Measurements from ENCODE around the gene GALNT13. TPM values are rescaled to one million over a fixed set of nuclear protein-coding genes. Genes with fewer than 3 reads are reported as not detected.

The GALNT13 gene
- total RNA-seq, 1 experiment from 2014 or later: not detected

- ChIA-PET CTCF (no interaction called here), POLR2A (no interaction called here)
- Mint-ChIP-seq H3K27ac (ENCODE audit: unreplicated experiment) (no peak overlapping the region), H3K36me3 (ENCODE audit: insufficient read depth, unreplicated experiment) (no peaks in the 10 kb centered on the region), H3K4me3 (ENCODE audit: unreplicated experiment) (no peak overlapping the region), H3K27me3 (ENCODE audit: insufficient read depth, unreplicated experiment) (peaks cover 3% of the 10 kb centered on the region), H3K9me3 (ENCODE audit: unreplicated experiment) (no peaks in the 10 kb centered on the region), H3K4me1 (ENCODE audit: low read depth, unreplicated experiment) (no peaks in the 10 kb centered on the region)
- TF ChIP-seq CTCF (IDR thresholded peaks at IDR 0.05; ENCODE audit: insufficient read depth in 1 of 2, low read depth in 1 of 2, low read length in 1 of 2, severe bottlenecking in 1 of 2, unreplicated experiment in 1 of 2): no peak
- no peaks in the 10 kb centered on the region for H3K27me3 ChIP-seq (replicated peaks; ENCODE audit: control insufficient read depth, insufficient read depth, low read length)
- H3K4me3 ChIP-seq (ENCODE audit: low read depth, low read length): no peak overlapping the region
- H3K36me3 ChIP-seq (ENCODE audit: control insufficient read depth, insufficient read depth, low read length): no peaks in the 10 kb centered on the region
- H3K4me1 ChIP-seq: no peaks in the 10 kb centered on the region
- no peaks in the 10 kb centered on the region for H3K9me3 ChIP-seq
- intact Hi-C loops (cut with micrococcal nuclease; ENCODE audit: unreplicated experiment): no loop called here
- no peak for DNase-seq
- no TSS peak for BruUV-seq (replicated peaks)
Measured at GRCh38 chr2:154381931-154382794, 510.4 kb downstream of the GALNT13 start.

DNA sequence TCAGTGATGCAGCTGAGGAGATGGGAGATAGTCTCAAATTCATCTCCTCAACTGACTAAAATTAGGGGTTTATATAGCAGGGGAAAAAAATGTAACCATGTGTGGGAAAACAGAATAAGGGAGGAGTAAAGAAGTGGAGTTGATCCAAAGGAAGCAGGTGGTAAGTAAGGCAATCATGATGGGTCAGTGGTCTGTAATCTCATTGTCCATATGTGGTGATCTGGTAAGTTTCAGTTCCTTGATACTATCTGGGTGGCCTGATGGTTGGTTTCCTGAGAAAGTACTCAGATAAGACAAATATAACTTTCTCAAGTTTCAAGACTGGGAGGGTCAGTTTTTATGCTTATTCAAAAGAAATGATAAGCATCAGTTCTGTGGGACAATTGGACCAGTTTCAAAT is 514.5 kb downstream of the GALNT13 start:
- no peaks in the 10 kb centered on the region for H3K9me3 ChIP-seq
- H3K27ac Mint-ChIP-seq (ENCODE audit: unreplicated experiment): no peak overlapping the region
- H3K4me1 Mint-ChIP-seq (ENCODE audit: low read depth, unreplicated experiment): no peaks in the 10 kb centered on the region
- H3K9me3 Mint-ChIP-seq (ENCODE audit: unreplicated experiment): no peaks in the 10 kb centered on the region
- no peaks in the 10 kb centered on the region for H3K4me1 ChIP-seq
- no peak overlapping the region for H3K4me3 ChIP-seq (ENCODE audit: low read depth, low read length)
- H3K27me3 Mint-ChIP-seq (ENCODE audit: insufficient read depth, unreplicated experiment): no peaks in the 10 kb centered on the region
- DNase-seq: no peak
- POLR2A ChIA-PET: no interaction called here
- intact Hi-C loops (cut with micrococcal nuclease; ENCODE audit: unreplicated experiment): no loop called here
- H3K27me3 ChIP-seq (replicated peaks; ENCODE audit: control insufficient read depth, insufficient read depth, low read length): no peaks in the 10 kb centered on the region
- H3K4me3 Mint-ChIP-seq (ENCODE audit: unreplicated experiment): no peak overlapping the region
- no peaks in the 10 kb centered on the region for H3K36me3 Mint-ChIP-seq (ENCODE audit: insufficient read depth, unreplicated experiment)
- CTCF ChIA-PET: no interaction called here
- BruUV-seq (replicated peaks): no TSS peak
- no peak for TF ChIP-seq CTCF (IDR thresholded peaks at IDR 0.05; ENCODE audit: insufficient read depth in 1 of 2, low read depth in 1 of 2, low read length in 1 of 2, severe bottlenecking in 1 of 2, unreplicated experiment in 1 of 2)
- H3K36me3 ChIP-seq (ENCODE audit: control insufficient read depth, insufficient read depth, low read length): no peaks in the 10 kb centered on the region

DNA sequence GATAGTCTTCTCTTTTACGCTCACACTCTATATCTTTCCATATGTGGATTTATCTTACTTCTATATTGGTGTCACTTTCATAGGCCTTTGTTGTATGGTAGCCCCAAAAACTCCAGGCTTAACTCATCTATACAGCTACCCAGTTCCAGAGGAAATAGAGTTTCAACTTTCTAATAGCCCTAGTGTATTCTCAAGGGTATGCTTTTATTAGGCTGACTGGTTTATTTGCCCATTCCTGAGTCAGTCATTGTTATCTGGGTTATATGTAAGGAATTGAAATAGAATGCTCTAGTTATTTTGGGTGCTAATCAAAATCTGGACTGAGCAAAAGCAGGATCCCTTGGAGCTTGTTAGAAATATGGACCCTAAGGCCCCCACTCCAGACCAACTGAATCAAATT is 519.3 kb downstream of the GALNT13 start:
- Histone ChIP-seq H3K4me1 (no peaks in the 10 kb centered on the region), H3K4me3 (ENCODE audit: low read depth, low read length) (no peak overlapping the region), H3K27me3 (replicated peaks; ENCODE audit: control insufficient read depth, insufficient read depth, low read length) (no peaks in the 10 kb centered on the region), H3K9me3 (no peaks in the 10 kb centered on the region), H3K36me3 (ENCODE audit: control insufficient read depth, insufficient read depth, low read length) (no peaks in the 10 kb centered on the region)
- no peak for DNase-seq
- Mint-ChIP-seq H3K36me3 (ENCODE audit: insufficient read depth, unreplicated experiment) (no peaks in the 10 kb centered on the region), H3K9me3 (ENCODE audit: unreplicated experiment) (no peaks in the 10 kb centered on the region), H3K27me3 (ENCODE audit: insufficient read depth, unreplicated experiment) (peaks cover 4% of the 10 kb centered on the region), H3K4me3 (ENCODE audit: unreplicated experiment) (no peak overlapping the region), H3K4me1 (ENCODE audit: low read depth, unreplicated experiment) (no peaks in the 10 kb centered on the region), H3K27ac (ENCODE audit: unreplicated experiment) (no peak overlapping the region)
- CTCF ChIA-PET: no interaction called here
- intact Hi-C loops (cut with micrococcal nuclease; ENCODE audit: unreplicated experiment): no loop called here
- POLR2A ChIA-PET: no interaction called here
- no TSS peak for BruUV-seq (replicated peaks)
- TF ChIP-seq CTCF (IDR thresholded peaks at IDR 0.05; ENCODE audit: insufficient read depth in 1 of 2, low read depth in 1 of 2, low read length in 1 of 2, severe bottlenecking in 1 of 2, unreplicated experiment in 1 of 2): no peak

Measured in Caco-2 (cell line).